Kidney (tissue), 14 donors: ENCODE data around the gene ORMDL1. TPM values are rescaled to one million over a fixed set of nuclear protein-coding genes. Genes with fewer than 3 reads are reported as not detected.

ENCODE experiments used
- DNase-seq, 5 donors: peaks; one replicate each; pipeline ENCODE4 v3.0.0-alpha.2; 2013 to 2020
- FAIRE-seq: peaks from 2 replicates; lab custom pipeline; 2012; peaks lifted over from hg19 to GRCh38; lab: Jason Lieb, UNC
- H3K27ac ChIP-seq, 2 donors: one replicate each; pipeline ENCODE4 v1.7.0; 2013; ENCODE audit warnings: low read depth in 2 of 2, low read length in 2 of 2, inconsistent platforms in 1 of 2
- H3K27me3 ChIP-seq: one replicate; pipeline ENCODE4 v1.7.1; 2013; ENCODE audit warnings: low read length, inconsistent platforms; ENCODE audit not compliant: control insufficient read depth, insufficient read depth
- H3K36me3 ChIP-seq, 3 donors: one replicate each; pipeline versions ENCODE4 v1.7.0 to v1.7.1; 2013; ENCODE audit warnings: low read length in 3 of 3, control low read depth in 1 of 3, inconsistent platforms in 1 of 3; ENCODE audit not compliant: insufficient read depth in 3 of 3, control insufficient read depth in 2 of 3
- H3K4me1 ChIP-seq, 3 donors: one replicate each; pipeline versions ENCODE4 v1.7.0 to v1.7.1; 2013; ENCODE audit warnings: low read length in 3 of 3, inconsistent platforms in 1 of 3, low read depth in 1 of 3; ENCODE audit not compliant: control insufficient read depth in 2 of 3, insufficient read depth in 2 of 3
- H3K4me3 ChIP-seq, 3 donors: one replicate each; pipeline versions ENCODE4 v1.7.0 to v1.8.1; 2013; ENCODE audit warnings: low read length in 3 of 3, control low read depth in 1 of 3, inconsistent platforms in 1 of 3
- H3K9ac ChIP-seq, 3 donors: one replicate each; pipeline versions ENCODE4 v1.7.0 to v1.7.1; 2013; ENCODE audit warnings: low read length in 3 of 3, control low read depth in 1 of 3, inconsistent platforms in 1 of 3
- H3K9me3 ChIP-seq, 3 donors: one replicate each; pipeline versions ENCODE4 v1.7.0 to v1.7.1; 2013; ENCODE audit warnings: low read length in 3 of 3, control low read depth in 1 of 3, inconsistent platforms in 1 of 3; ENCODE audit not compliant: control insufficient read depth in 2 of 3, insufficient read depth in 1 of 3
- CTCF ChIP-seq: IDR thresholded peaks from 3 replicates; pipeline ENCODE4 v1.5.1; 2012; ENCODE audit warnings: mild to moderate bottlenecking, moderate library complexity, borderline replicate concordance; ENCODE audit not compliant: insufficient read depth; ENCODE audit errors: extremely low read depth
- intact Hi-C: fragments of 100-400 bp; cut with DNase I; formaldehyde crosslinking; loops from one replicate; pipeline ENCODE4 v1.11.1; 2022
- polyA plus RNA-seq: library from polyadenylated mRNA; stranded (reverse); fragments of 350-450 nt; fragmentation: Illumina TruSeq; extraction: RNeasy Lipid Tissue Mini Kit (QIAGEN cat#74804); gene quantifications from one replicate; pipeline ENCODE4 v1.2.3, GENCODE V29; 2014; ENCODE audit warnings: low read depth, low replicate concordance; ENCODE audit not compliant: insufficient read depth
- total RNA-seq: library from RNA; stranded (reverse); fragmentation: NEBNext Ultra II Directional; extraction: Animal tissue kit (Norgen Biotek cat#: 25700); gene quantifications from one replicate; pipeline ENCODE4 v1.2.1, GENCODE V29; 2021
- donor health status: control.
- donor health status: control.
- donor health status: control.
- donor health status: control.
- donor health status: control.
- donor health status: DM: yes; HTN: yes; CAD: no.
- donor health status: Normal renal cell carcinoma (clear cell type).

The ORMDL1 gene
- total and polyA plus RNA-seq, 2 donors from 2014 or later, result 53.2 to 61.2 TPM

GRCh38 chr2:189803431-189803830 lies 19.3 kb upstream of the ORMDL1 start:
- Histone ChIP-seq H3K9me3 (no peaks in the 10 kb centered on the region), H3K4me1 (no peaks in the 10 kb centered on the region), H3K9ac (no peak overlapping the region), H3K4me3 (no peak overlapping the region), H3K27ac (no peak overlapping the region), H3K27me3 (no peaks in the 10 kb centered on the region), H3K36me3 (no peaks in the 10 kb centered on the region)
- intact Hi-C loops, result no loop called here
- FAIRE-seq (no peak), DNase-seq (no peak)
- TF ChIP-seq CTCF, result no peak

- H3K4me1 ChIP-seq, result no peaks in the 10 kb centered on the region
- H3K36me3 ChIP-seq, result no peaks in the 10 kb centered on the region
- DNase-seq (no peak), FAIRE-seq (no peak)
- H3K4me3 ChIP-seq, result no peak overlapping the region
- intact Hi-C loops, result no loop called here
- no peak overlapping the region for H3K9ac ChIP-seq
- no peaks in the 10 kb centered on the region for H3K27me3 ChIP-seq
- TF ChIP-seq CTCF, result no peak
- no peak overlapping the region for H3K27ac ChIP-seq
- no peaks in the 10 kb centered on the region for H3K9me3 ChIP-seq
Measured at GRCh38 chr2:189802396-189802912, 18.3 kb upstream of the ORMDL1 start.

- DNase-seq (no peak), FAIRE-seq (no peak)
- Histone ChIP-seq H3K4me3 (no peak overlapping the region), H3K4me1 (no peaks in the 10 kb centered on the region), H3K27me3 (no peaks in the 10 kb centered on the region), H3K9ac (no peak overlapping the region), H3K27ac (no peak overlapping the region), H3K9me3 (no peaks in the 10 kb centered on the region), H3K36me3 (peaks cover 0 to 2% (median 2%) of the 10 kb centered on the region in 3 donors)
- intact Hi-C loops, result no loop called here
- TF ChIP-seq CTCF, result no peak
Measured at GRCh38 chr2:189799531-189799930, 15.4 kb upstream of the ORMDL1 start.

GRCh38 chr2:189799030-189799331 lies 14.8 kb upstream of the ORMDL1 start:
- Histone ChIP-seq H3K9me3 (no peaks in the 10 kb centered on the region), H3K4me3 (no peak overlapping the region), H3K9ac (no peak overlapping the region), H3K27ac (no peak overlapping the region), H3K36me3 (peaks cover 0 to 2% (median 2%) of the 10 kb centered on the region in 3 donors), H3K27me3 (no peaks in the 10 kb centered on the region), H3K4me1 (no peaks in the 10 kb centered on the region)
- intact Hi-C loops, result no loop called here
- TF ChIP-seq CTCF, result no peak
- DNase-seq, result no peak
- no peak for FAIRE-seq
